Caco-2 (cell line): Measurements from ENCODE around the gene QRFP. TPM values are rescaled to one million over a fixed set of nuclear protein-coding genes. Genes with fewer than 3 reads are reported as not detected.

Experiments used
- BruUV-seq: library from RNA; stranded (reverse); fragments of 400-500 nt; replicated peaks from 2 replicates; lab custom pipeline; 2021; lab: Mats Ljungman, UMichigan
- CTCF ChIA-PET: fragments of 300-600 bp; sonication (Branson Sonifier 250); formaldehyde crosslinking; loops from one replicate; lab custom pipeline; 2022; ENCODE audit warnings: antibody characterized with exemption; lab: Charles Lee
- POLR2A ChIA-PET: fragments of 300-600 bp; sonication (Branson Sonifier 250); formaldehyde crosslinking; loops from one replicate; lab custom pipeline; 2022; ENCODE audit warnings: antibody characterized with exemption; lab: Charles Lee
- DNase-seq, 2 experiments: peaks; one replicate each; pipeline versions ENCODE4 v3.0.0 to v3.0.0-alpha.2; 2020 to 2022
- H3K27me3 ChIP-seq: replicated peaks from 2 replicates; pipeline ENCODE4 v1.6.0; 2011; ENCODE audit warnings: low read length; ENCODE audit not compliant: control insufficient read depth, insufficient read depth
- H3K36me3 ChIP-seq: 2 replicates; pipeline ENCODE4 v1.5.1; 2011; ENCODE audit warnings: low read length; ENCODE audit not compliant: control insufficient read depth, insufficient read depth
- H3K4me1 ChIP-seq: fragments of 250-450 bp; sonication (Bioruptor Pico); 2 replicates; pipeline ENCODE4 v1.5.1; 2020; ENCODE audit warnings: mild to moderate bottlenecking
- H3K4me3 ChIP-seq: 2 replicates; pipeline ENCODE4 v1.5.1; 2011; ENCODE audit warnings: low read depth, mild to moderate bottlenecking, control low read depth, low read length
- H3K9me3 ChIP-seq: fragments of 250-450 bp; sonication (Bioruptor Pico); 2 replicates; pipeline ENCODE4 v1.5.1; 2020; ENCODE audit warnings: mild to moderate bottlenecking, moderate library complexity
- H3K27ac Mint-ChIP-seq: one replicate; pipeline ENCODE4 v1.8.0; 2022; ENCODE audit warnings: mixed read lengths; ENCODE audit not compliant: unreplicated experiment
- H3K27me3 Mint-ChIP-seq: one replicate; pipeline ENCODE4 v1.8.0; 2022; ENCODE audit warnings: mixed read lengths; ENCODE audit not compliant: insufficient read depth, unreplicated experiment
- H3K36me3 Mint-ChIP-seq: one replicate; pipeline ENCODE4 v1.8.0; 2022; ENCODE audit warnings: mild to moderate bottlenecking, mixed read lengths; ENCODE audit not compliant: insufficient read depth, unreplicated experiment
- H3K4me1 Mint-ChIP-seq: one replicate; pipeline ENCODE4 v1.8.0; 2022; ENCODE audit warnings: low read depth, mixed read lengths; ENCODE audit not compliant: unreplicated experiment
- H3K4me3 Mint-ChIP-seq: one replicate; pipeline ENCODE4 v1.8.0; 2022; ENCODE audit warnings: mild to moderate bottlenecking, moderate library complexity, mixed read lengths; ENCODE audit not compliant: unreplicated experiment
- H3K9me3 Mint-ChIP-seq: one replicate; pipeline ENCODE4 v1.8.0; 2022; ENCODE audit warnings: mixed read lengths; ENCODE audit not compliant: unreplicated experiment
- intact Hi-C: fragments of 100-400 bp; cut with micrococcal nuclease; formaldehyde crosslinking; loops from one replicate; pipeline ENCODE4 v1.10.0; 2022; ENCODE audit not compliant: unreplicated experiment
- total RNA-seq: library from RNA; stranded (reverse); gene quantifications from 2 replicates; pipeline ENCODE4 v1.2.3, GENCODE V29; 2022
- TF ChIP-seq, protein P1 (sequence below), 2 experiments: fragments of 200-600 bp in 1 of 2; IDR thresholded peaks; 1 replicate in 1 of 2; 2 replicates in 1 of 2; pipeline versions ENCODE4 v1.5.1 to v1.8.0; 2011 to 2022; ENCODE audit warnings: antibody characterized with exemption in 1 of 2, control low read depth in 1 of 2, inconsistent platforms in 1 of 2, low read depth in 1 of 2, low read length in 1 of 2, mild to moderate bottlenecking in 1 of 2, moderate library complexity in 1 of 2; ENCODE audit not compliant: insufficient read depth in 1 of 2, severe bottlenecking in 1 of 2, unreplicated experiment in 1 of 2

Gene QRFP
- total RNA-seq, 1 experiment from 2014 or later: not detected

DNA sequence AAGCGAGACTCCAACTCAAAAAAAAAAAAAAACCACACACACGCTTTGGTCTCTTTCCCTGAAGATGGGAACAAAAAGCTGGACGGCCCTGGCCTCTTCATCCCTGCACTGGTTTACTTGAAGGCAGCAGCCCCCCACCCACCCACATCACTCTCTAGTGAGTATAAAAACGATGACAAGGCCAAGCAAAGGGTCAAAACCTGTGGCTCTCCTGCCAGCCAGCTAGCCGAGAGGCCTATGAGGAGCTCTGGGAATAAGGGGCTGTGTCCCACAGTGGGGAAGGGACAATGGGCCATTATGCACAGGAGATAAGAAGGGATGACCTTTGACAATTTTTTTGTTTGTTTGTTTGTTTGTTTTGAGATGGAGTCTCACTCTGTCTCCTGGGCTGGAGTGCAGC is 13.1 kb downstream of the QRFP start:
- Mint-ChIP-seq H3K9me3 (no peaks in the 10 kb centered on the region), H3K27ac (no peak overlapping the region), H3K4me1 (no peaks in the 10 kb centered on the region), H3K27me3 (no peaks in the 10 kb centered on the region), H3K4me3 (no peak overlapping the region), H3K36me3 (peaks cover 82% of the 10 kb centered on the region)
- CTCF ChIA-PET: interaction anchor here (0.6 kb wide), 1 partner anchor 198 kb away, joined by 3 read pairs; no protein-coding TSS in a partner anchor
- H3K27me3 ChIP-seq: no peaks in the 10 kb centered on the region
- POLR2A ChIA-PET: no interaction called here
- H3K4me3 ChIP-seq: no peak overlapping the region
- no peaks in the 10 kb centered on the region for H3K4me1 ChIP-seq
- DNase-seq: no peak
- H3K36me3 ChIP-seq: peaks cover 5% of the 10 kb centered on the region
- no peaks in the 10 kb centered on the region for H3K9me3 ChIP-seq
- BruUV-seq: no TSS peak
- TF ChIP-seq, protein P1, sequence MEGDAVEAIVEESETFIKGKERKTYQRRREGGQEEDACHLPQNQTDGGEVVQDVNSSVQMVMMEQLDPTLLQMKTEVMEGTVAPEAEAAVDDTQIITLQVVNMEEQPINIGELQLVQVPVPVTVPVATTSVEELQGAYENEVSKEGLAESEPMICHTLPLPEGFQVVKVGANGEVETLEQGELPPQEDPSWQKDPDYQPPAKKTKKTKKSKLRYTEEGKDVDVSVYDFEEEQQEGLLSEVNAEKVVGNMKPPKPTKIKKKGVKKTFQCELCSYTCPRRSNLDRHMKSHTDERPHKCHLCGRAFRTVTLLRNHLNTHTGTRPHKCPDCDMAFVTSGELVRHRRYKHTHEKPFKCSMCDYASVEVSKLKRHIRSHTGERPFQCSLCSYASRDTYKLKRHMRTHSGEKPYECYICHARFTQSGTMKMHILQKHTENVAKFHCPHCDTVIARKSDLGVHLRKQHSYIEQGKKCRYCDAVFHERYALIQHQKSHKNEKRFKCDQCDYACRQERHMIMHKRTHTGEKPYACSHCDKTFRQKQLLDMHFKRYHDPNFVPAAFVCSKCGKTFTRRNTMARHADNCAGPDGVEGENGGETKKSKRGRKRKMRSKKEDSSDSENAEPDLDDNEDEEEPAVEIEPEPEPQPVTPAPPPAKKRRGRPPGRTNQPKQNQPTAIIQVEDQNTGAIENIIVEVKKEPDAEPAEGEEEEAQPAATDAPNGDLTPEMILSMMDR (IDR thresholded peaks at IDR 0.05; ENCODE audit: insufficient read depth in 1 of 2, low read depth in 1 of 2, low read length in 1 of 2, severe bottlenecking in 1 of 2, unreplicated experiment in 1 of 2): no peak
- intact Hi-C loops: no loop called here

DNA sequence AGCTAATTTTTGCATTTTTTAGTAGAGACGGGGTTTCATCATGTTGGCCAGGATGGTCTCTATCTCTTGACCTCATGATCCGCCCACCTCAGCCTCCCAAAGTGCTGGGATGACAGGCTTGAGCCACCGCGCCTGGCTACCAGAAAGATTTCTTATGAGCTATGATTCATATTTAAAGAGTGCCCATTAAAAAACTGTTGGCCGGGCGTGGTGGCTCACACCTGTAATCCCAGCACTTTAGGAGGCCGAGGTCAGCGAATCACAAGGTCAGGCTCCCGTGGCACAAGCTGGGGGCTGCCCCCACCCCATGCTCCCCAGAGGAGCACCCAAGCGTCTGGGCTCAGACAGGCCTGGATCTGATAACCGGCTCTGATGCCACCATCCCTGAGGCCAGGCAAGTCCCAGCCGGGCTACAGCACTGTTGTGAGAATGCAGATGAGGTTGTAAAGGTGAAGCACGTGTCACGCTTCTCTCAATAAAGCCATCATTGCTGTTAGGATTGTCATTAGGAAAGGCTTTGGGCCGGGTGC is 13.9 kb downstream of the QRFP start:
- CTCF ChIA-PET: interaction anchor here (0.6 kb wide), 1 partner anchor 197 kb away, joined by 3 read pairs; no protein-coding TSS in a partner anchor

DNA sequence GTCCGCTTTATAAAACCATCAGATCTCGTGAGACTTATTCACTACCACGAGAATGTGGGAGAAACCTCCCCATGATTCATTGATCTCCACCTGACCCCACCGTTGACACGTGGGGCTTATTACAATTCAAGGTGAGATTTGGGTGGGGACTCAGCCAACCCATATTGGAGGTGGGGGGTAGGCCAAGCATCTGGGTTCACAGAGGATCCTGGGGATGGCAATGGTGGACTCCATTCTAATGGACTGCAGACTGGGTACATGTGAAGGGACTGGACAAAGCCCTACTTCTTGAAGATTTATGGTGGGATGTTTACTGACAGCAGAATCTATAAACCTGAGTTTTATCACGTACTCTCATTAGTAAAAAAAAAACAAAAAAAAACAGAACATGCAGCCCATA is 15.1 kb downstream of the QRFP start:
- TF ChIP-seq, protein P1 (IDR thresholded peaks at IDR 0.05; ENCODE audit: insufficient read depth in 1 of 2, low read depth in 1 of 2, low read length in 1 of 2, severe bottlenecking in 1 of 2, unreplicated experiment in 1 of 2): no peak
- peaks cover 5% of the 10 kb centered on the region for H3K36me3 ChIP-seq
- POLR2A ChIA-PET: no interaction called here
- CTCF ChIA-PET: no interaction called here
- Mint-ChIP-seq H3K4me3 (no peak overlapping the region), H3K27ac (no peak overlapping the region), H3K27me3 (no peaks in the 10 kb centered on the region), H3K9me3 (no peaks in the 10 kb centered on the region), H3K4me1 (no peaks in the 10 kb centered on the region), H3K36me3 (peaks cover 89% of the 10 kb centered on the region)
- H3K4me1 ChIP-seq: no peaks in the 10 kb centered on the region
- H3K4me3 ChIP-seq: no peak overlapping the region
- no peak for DNase-seq
- H3K9me3 ChIP-seq: no peaks in the 10 kb centered on the region
- no peaks in the 10 kb centered on the region for H3K27me3 ChIP-seq
- no TSS peak for BruUV-seq
- intact Hi-C loops: no loop called here

More for the DNA sequence above, 13.9 kb downstream of the QRFP start:
- H3K27me3 ChIP-seq: no peaks in the 10 kb centered on the region
- Mint-ChIP-seq H3K36me3 (peaks cover 82% of the 10 kb centered on the region), H3K27me3 (no peaks in the 10 kb centered on the region), H3K4me1 (no peaks in the 10 kb centered on the region), H3K27ac (no peak overlapping the region), H3K9me3 (no peaks in the 10 kb centered on the region), H3K4me3 (no peak overlapping the region)
- H3K4me1 ChIP-seq: no peaks in the 10 kb centered on the region
- POLR2A ChIA-PET: no interaction called here
- peaks cover 5% of the 10 kb centered on the region for H3K36me3 ChIP-seq
- H3K9me3 ChIP-seq: no peaks in the 10 kb centered on the region
- BruUV-seq: no TSS peak
- TF ChIP-seq, protein P1 (IDR thresholded peaks at IDR 0.05; ENCODE audit: insufficient read depth in 1 of 2, low read depth in 1 of 2, low read length in 1 of 2, severe bottlenecking in 1 of 2, unreplicated experiment in 1 of 2): no peak
- intact Hi-C loops: no loop called here
- no peak for DNase-seq
- no peak overlapping the region for H3K4me3 ChIP-seq
